HCT116 (cell line): ENCODE data around the gene FAM83D. TPM values are rescaled to one million over a fixed set of nuclear protein-coding genes. Genes with fewer than 3 reads are reported as not detected.

Source experiments
- ATAC-seq: fragments of 200-7000 bp; cut with Tn5 transposase; 2 replicates; pipeline ENCODE4 v1.9.1; 2020; ENCODE audit warnings: mild to moderate bottlenecking, moderate library complexity
- BruUV-seq: library from RNA; stranded (reverse); fragments of 400-500 nt; replicated peaks from 2 replicates; lab custom pipeline; 2021; lab: Mats Ljungman, UMichigan
- CTCF ChIA-PET: fragments of 300-600 bp; sonication (Branson Sonifier 250); formaldehyde crosslinking; loops from one replicate; lab custom pipeline; 2021; ENCODE audit warnings: antibody characterized with exemption; lab: Charles Lee
- POLR2A ChIA-PET: fragments of 300-600, 350-600 bp; sonication (Branson Sonifier 250); formaldehyde crosslinking; loops from one replicate; lab custom pipeline; 2021; ENCODE audit warnings: antibody characterized with exemption; lab: Charles Lee
- RAD21 ChIA-PET, 2 experiments: fragments of 300-600 bp; sonication (Branson Sonifier 250); formaldehyde crosslinking; loops; one replicate each; lab custom pipeline; 2023; ENCODE audit warnings: low total read pairs in 2 of 2; ENCODE audit not compliant: uncharacterized antibody in 2 of 2, unreplicated experiment in 2 of 2, low non-redundant PET in 1 of 2; lab: Charles Lee
- DNase-seq: peaks from one replicate; pipeline ENCODE4 v3.0.0-alpha.2; 2010; ENCODE audit warnings: low read depth, low spot score
- H2AFZ ChIP-seq: fragments of 200-600 bp; shearing (Covaris generic), sonication (generic); 2 replicates; pipeline ENCODE4 v1.6.1; 2017; ENCODE audit warnings: low read depth, mixed run types, mixed read lengths, antibody characterized with exemption, low read length; ENCODE audit not compliant: poor library complexity, severe bottlenecking
- H3K27ac ChIP-seq: 2 replicates; pipeline ENCODE4 v1.5.1; 2012; ENCODE audit warnings: low read depth, low read length
- H3K27me3 ChIP-seq: fragments of 200-600 bp; sonication (generic); 2 replicates; pipeline ENCODE4 v1.6.1; 2016; ENCODE audit warnings: mixed run types, low read length, mixed read lengths; ENCODE audit not compliant: insufficient read depth
- H3K36me3 ChIP-seq, 2 experiments: fragments of 200-500 bp in 1 of 2; fragments of 200-600 bp in 1 of 2; sonication (Bioruptor generic) in 1 of 2; sonication (generic) in 1 of 2; 2 replicates each; pipeline versions ENCODE4 v1.5.1 to v1.6.1; 2014 to 2016; ENCODE audit warnings: low read length in 2 of 2, inconsistent platforms in 1 of 2, mixed read lengths in 1 of 2, mixed run types in 1 of 2; ENCODE audit not compliant: insufficient read depth in 2 of 2, control insufficient read depth in 1 of 2
- H3K4me1 ChIP-seq, 2 experiments: fragments of 200-600 bp in 1 of 2; sonication (generic) in 1 of 2; 2 replicates each; pipeline versions ENCODE4 v1.5.1 to v1.6.1; 2012 to 2017; ENCODE audit warnings: low read length in 2 of 2, inconsistent platforms in 1 of 2, mild to moderate bottlenecking in 1 of 2, mixed read lengths in 1 of 2, mixed run types in 1 of 2, moderate library complexity in 1 of 2; ENCODE audit not compliant: insufficient read depth in 2 of 2, control insufficient read depth in 1 of 2
- H3K4me2 ChIP-seq: fragments of 200-600 bp; sonication (generic); 2 replicates; pipeline ENCODE4 v1.6.1; 2017; ENCODE audit warnings: mixed run types, low read length, mixed read lengths
- H3K4me3 ChIP-seq, 2 experiments: fragments of 200-600 bp in 1 of 2; sonication (generic) in 1 of 2; replicated peaks in 1 of 2; 2 replicates each; pipeline ENCODE4 v1.5.1; 2011 to 2016; ENCODE audit warnings: low read length in 2 of 2, control low read depth in 1 of 2, low read depth in 1 of 2, mild to moderate bottlenecking in 1 of 2, mixed read lengths in 1 of 2, mixed run types in 1 of 2
- H3K79me2 ChIP-seq: fragments of 200-600 bp; sonication (generic); 2 replicates; pipeline ENCODE4 v1.6.1; 2017; ENCODE audit warnings: mild to moderate bottlenecking, mixed run types, low read length, moderate library complexity, mixed read lengths; ENCODE audit not compliant: insufficient read depth
- H3K9ac ChIP-seq: fragments of 200-600 bp; sonication (generic); 2 replicates; pipeline ENCODE4 v1.6.1; 2016; ENCODE audit warnings: low read length, mixed read lengths
- H3K9me2 ChIP-seq: fragments of 200-600 bp; sonication (generic), shearing (Covaris generic); 2 replicates; pipeline ENCODE4 v1.6.1; 2017; ENCODE audit warnings: mixed run types, mild to moderate bottlenecking, moderate library complexity; ENCODE audit not compliant: insufficient read depth
- H3K9me3 ChIP-seq, 2 experiments: fragments of 200-500 bp in 1 of 2; fragments of 200-600 bp in 1 of 2; sonication (Bioruptor generic) in 1 of 2; sonication (generic) in 1 of 2; 2 replicates each; pipeline ENCODE4 v1.6.1; 2014 to 2017; ENCODE audit warnings: low read length in 2 of 2, mixed read lengths in 2 of 2, inconsistent platforms in 1 of 2, low read depth in 1 of 2, mild to moderate bottlenecking in 1 of 2, mixed run types in 1 of 2, moderate library complexity in 1 of 2; ENCODE audit not compliant: control insufficient read depth in 1 of 2, insufficient read depth in 1 of 2
- H4K20me1 ChIP-seq: fragments of 200-600 bp; sonication (generic), shearing (Covaris generic); 2 replicates; pipeline ENCODE4 v1.6.1; 2017; ENCODE audit warnings: mixed run types, mild to moderate bottlenecking, moderate library complexity; ENCODE audit not compliant: insufficient read depth
- CBX3 ChIP-seq: IDR thresholded peaks from 2 replicates; pipeline ENCODE4 v1.6.1; 2012; ENCODE audit warnings: low read depth
- CEBPB ChIP-seq: IDR thresholded peaks from 2 replicates; pipeline ENCODE4 v1.6.1; 2012; ENCODE audit warnings: low read depth
- CTCF ChIP-seq, 3 experiments: fragments of 200-600 bp in 1 of 3; sonication (generic) in 1 of 3; IDR thresholded peaks in 2 of 3; conservative IDR thresholded peaks in 1 of 3; 2 replicates each; pipeline ENCODE4 v1.5.1; 2012 to 2017; ENCODE audit warnings: low read depth in 2 of 3, low read length in 2 of 3, antibody characterized with exemption in 1 of 3, borderline replicate concordance in 1 of 3, control low read depth in 1 of 3, mild to moderate bottlenecking in 1 of 3, mixed read lengths in 1 of 3, mixed run types in 1 of 3, moderate library complexity in 1 of 3; ENCODE audit not compliant: insufficient read depth in 1 of 3
- POLR2A ChIP-seq: IDR thresholded peaks from 2 replicates; pipeline ENCODE4 v1.7.0; 2011; ENCODE audit warnings: borderline replicate concordance; ENCODE audit not compliant: insufficient read depth, insufficient read length; ENCODE audit errors: extremely low read depth
- POLR2AphosphoS5 ChIP-seq: IDR thresholded peaks from 2 replicates; pipeline ENCODE4 v1.6.1; 2011; ENCODE audit warnings: mild to moderate bottlenecking, low read depth, low read length, moderate library complexity
- RAD21 ChIP-seq: IDR thresholded peaks from 2 replicates; pipeline ENCODE4 v1.6.1; 2012; ENCODE audit warnings: low read depth, mild to moderate bottlenecking
- TCF7L2 ChIP-seq: IDR thresholded peaks from 2 replicates; pipeline ENCODE4 v1.7.0; 2011; ENCODE audit warnings: borderline replicate concordance, inconsistent platforms; ENCODE audit not compliant: insufficient read depth, insufficient read length; ENCODE audit errors: extremely low read depth
- YY1 ChIP-seq: IDR thresholded peaks from 2 replicates; pipeline ENCODE4 v1.6.1; 2011; ENCODE audit warnings: low read length, low read depth, moderate library complexity, mild to moderate bottlenecking; ENCODE audit not compliant: insufficient replicate concordance; ENCODE audit errors: extremely low read depth
- ZNF274 ChIP-seq: fragments of 200-500 bp; sonication (Bioruptor generic); IDR thresholded peaks from 2 replicates; pipeline ENCODE4 v1.6.1; 2014; ENCODE audit warnings: mild to moderate bottlenecking, low read depth, low read length, inconsistent platforms
- intact Hi-C: fragments of 100-400 bp; cut with micrococcal nuclease; formaldehyde crosslinking; loops from 2 replicates; pipeline ENCODE4 v1.10.0; 2022
- total RNA-seq: library from RNA; stranded (reverse); gene quantifications from one replicate; pipeline ENCODE4 v1.2.1, GENCODE V29; 2021; ENCODE audit not compliant: unreplicated experiment

The FAM83D gene
- total RNA-seq, 1 experiment from 2014 or later = 51.1 TPM

- no peaks in the 10 kb centered on the region for H3K36me3 ChIP-seq
- intact Hi-C loops = loop anchor here (1.0 to 5.0 kb wide), 2 partner anchors 154 to 244 kb away; no protein-coding TSS in a partner anchor
- no peak overlapping the region for H3K27ac ChIP-seq
- RAD21 ChIA-PET = no interaction called here
- no peak overlapping the region for H3K4me3 ChIP-seq
- no peak overlapping the region for H3K9ac ChIP-seq
- H3K79me2 ChIP-seq = no peaks in the 10 kb centered on the region
- DNase-seq (no peak), ATAC-seq (no peak)
- H2AFZ ChIP-seq = no peak overlapping the region
- no peaks in the 10 kb centered on the region for H3K9me3 ChIP-seq
- H3K9me2 ChIP-seq = no peaks in the 10 kb centered on the region
- no peaks in the 10 kb centered on the region for H4K20me1 ChIP-seq
- H3K4me1 ChIP-seq = peaks cover 5 to 17% of the 10 kb centered on the region in 2 experiments; a peak in 3 of 4 replicates
- H3K4me2 ChIP-seq = 0 out of 2 replicates have a peak overlapping the region, but pooled peaks have one; percentile 73
- CTCF ChIA-PET = interaction anchor here (0.9 to 1.8 kb wide), 3 partner anchors 32 to 244 kb away, joined by 4 to 6 read pairs (median 5); partner anchors contain the start of gene FAM83D
- POLR2A ChIA-PET = no interaction called here
- TF ChIP-seq TCF7L2 = no peak
- TF ChIP-seq ZNF274 = no peak
- TF ChIP-seq CEBPB = no peak
- TF ChIP-seq POLR2AphosphoS5 = no peak
- H3K27me3 ChIP-seq = peaks cover 5% of the 10 kb centered on the region; the same call in 1 of the 2 replicates
- BruUV-seq = no TSS peak
Measured at GRCh38 chr20:38893056-38893564, 33.1 kb upstream of the FAM83D start.

GRCh38 chr20:38893565-38894090, 32.6 kb upstream of the FAM83D start:
- DNase-seq = peak; percentile 19
- ChIA-PET POLR2A (no interaction called here), RAD21 (no interaction called here), CTCF (interaction anchor here (0.9 to 1.8 kb wide), 3 partner anchors 33 to 244 kb away, joined by 4 to 5 read pairs (median 4); partner anchors contain the start of gene FAM83D)
- TF ChIP-seq CTCF (IDR thresholded peaks at IDR 0.05 in 2 of 3, conservative IDR thresholded peaks at IDR 0.05 in 1 of 3; ENCODE audit: borderline replicate concordance in 1 of 3, insufficient read depth in 1 of 3, low read depth in 2 of 3, low read length in 2 of 3) (peak; percentile 77 to 94 (median 85)), RAD21 (peak; percentile 91), CBX3 (no peak), POLR2A (no peak), YY1 (peak; percentile 34)
- no TSS peak for BruUV-seq
- peak; percentile 98 for ATAC-seq
- Histone ChIP-seq H3K4me1 (peaks cover 5 to 17% of the 10 kb centered on the region in 2 experiments; a peak in 3 of 4 replicates), H3K27me3 (peaks cover 5% of the 10 kb centered on the region; the same call in 1 of the 2 replicates), H3K36me3 (no peaks in the 10 kb centered on the region), H3K4me2 (peak overlapping the region; percentile 73), H3K27ac (no peak overlapping the region), H4K20me1 (no peaks in the 10 kb centered on the region), H3K79me2 (no peaks in the 10 kb centered on the region), H3K9ac (no peak overlapping the region), H2AFZ (no peak overlapping the region), H3K4me3 (no peak overlapping the region), H3K9me2 (no peaks in the 10 kb centered on the region), H3K9me3 (no peaks in the 10 kb centered on the region)
- intact Hi-C loops = loop anchor here (1.0 to 5.0 kb wide), 4 partner anchors 128 to 247 kb away; no protein-coding TSS in a partner anchor
